ENCODE results near the gene DSE. TPM values are rescaled to one million over a fixed set of nuclear protein-coding genes. Genes with fewer than 3 reads are reported as not detected.

DSE gene
- total RNA-seq, 2 donors from 2014 or later, result 21.9 to 25.9 TPM

GRCh38 chr6:116369540-116369939 lies 1.2 kb upstream of the DSE start:
- Mint-ChIP-seq H3K4me1 (ENCODE audit: low read depth in 2 of 2) (peaks cover 18 to 26% of the 10 kb centered on the region in 2 donors), H3K27ac (peak overlapping the region; percentile 28 to 54), H3K27me3 (peaks cover 0 to 9% of the 10 kb centered on the region in 2 donors), H3K36me3 (no peaks in the 10 kb centered on the region), H3K4me3 (peak overlapping the region; percentile 87), H3K9me3 (no peaks in the 10 kb centered on the region)
- DNase-seq (ENCODE audit: low spot score) (no peak), ATAC-seq (no peak)

- DNase-seq (ENCODE audit: low spot score), result no peak
- peak overlapping the region; percentile 87 for H3K4me3 Mint-ChIP-seq
These were observed 585 bp upstream of the DSE start for GRCh38 chr6:116369964-116370759.

GRCh38 chr6:116371120-116371917 lies 572 bp downstream of the DSE start:
- no peak overlapping the region for H3K27ac Mint-ChIP-seq
- peak; percentile 71 for DNase-seq (ENCODE audit: low spot score)
- peaks cover 7 to 11% of the 10 kb centered on the region in 2 donors for H3K27me3 Mint-ChIP-seq
- no peaks in the 10 kb centered on the region for H3K36me3 Mint-ChIP-seq
- peak; percentile 76 to 80 for ATAC-seq
- H3K4me3 Mint-ChIP-seq, result peak overlapping the region; percentile 87
- no peaks in the 10 kb centered on the region for H3K9me3 Mint-ChIP-seq
- peaks cover 18 to 26% of the 10 kb centered on the region in 2 donors for H3K4me1 Mint-ChIP-seq (ENCODE audit: low read depth in 2 of 2)

More at GRCh38 chr6:116369964-116370759, 585 bp upstream of the DSE start:
- no peaks in the 10 kb centered on the region for H3K36me3 Mint-ChIP-seq
- H3K27ac Mint-ChIP-seq, result peak overlapping the region; percentile 28 to 54
- no peaks in the 10 kb centered on the region for H3K9me3 Mint-ChIP-seq
- peaks cover 0 to 9% of the 10 kb centered on the region in 2 donors for H3K27me3 Mint-ChIP-seq
- ATAC-seq, result peak in 1 of 2 donors; percentile 2
- peaks cover 18 to 26% of the 10 kb centered on the region in 2 donors for H3K4me1 Mint-ChIP-seq (ENCODE audit: low read depth in 2 of 2)

GRCh38 chr6:116371918-116372209 lies 1.1 kb downstream of the DSE start:
- peaks cover 18 to 25% of the 10 kb centered on the region in 2 donors for H3K4me1 Mint-ChIP-seq (ENCODE audit: low read depth in 2 of 2)
- DNase-seq (ENCODE audit: low spot score), result no peak
- H3K4me3 Mint-ChIP-seq, result peak overlapping the region; percentile 87
- peaks cover 12 to 13% of the 10 kb centered on the region in 2 donors for H3K27me3 Mint-ChIP-seq
- no peaks in the 10 kb centered on the region for H3K9me3 Mint-ChIP-seq
- no peak for ATAC-seq
- H3K36me3 Mint-ChIP-seq, result no peaks in the 10 kb centered on the region
- H3K27ac Mint-ChIP-seq, result no peak overlapping the region

GRCh38 chr6:116373300-116373699 lies 2.6 kb downstream of the DSE start:
- ATAC-seq, result no peak
- Mint-ChIP-seq H3K27me3 (peaks cover 14 to 15% of the 10 kb centered on the region in 2 donors), H3K4me3 (no peak overlapping the region), H3K27ac (no peak overlapping the region), H3K9me3 (no peaks in the 10 kb centered on the region), H3K36me3 (no peaks in the 10 kb centered on the region), H3K4me1 (ENCODE audit: low read depth in 2 of 2) (peaks cover 11% of the 10 kb centered on the region in 2 donors)
- no peak for DNase-seq (ENCODE audit: low spot score)

GRCh38 chr6:116373940-116374339 lies 3.2 kb downstream of the DSE start:
- H3K27ac Mint-ChIP-seq, result no peak overlapping the region
- H3K4me3 Mint-ChIP-seq, result no peak overlapping the region
- ATAC-seq, result no peak
- H3K9me3 Mint-ChIP-seq, result no peaks in the 10 kb centered on the region
- H3K4me1 Mint-ChIP-seq (ENCODE audit: low read depth in 2 of 2), result peaks cover 9 to 11% of the 10 kb centered on the region in 2 donors
- DNase-seq (ENCODE audit: low spot score), result no peak
- H3K27me3 Mint-ChIP-seq, result peaks cover 14 to 15% of the 10 kb centered on the region in 2 donors
- no peaks in the 10 kb centered on the region for H3K36me3 Mint-ChIP-seq

GRCh38 chr6:116374586-116374985 lies 3.8 kb downstream of the DSE start:
- H3K27me3 Mint-ChIP-seq, result peaks cover 14 to 15% of the 10 kb centered on the region in 2 donors

GRCh38 chr6:116375262-116375661 lies 4.5 kb downstream of the DSE start:
- Mint-ChIP-seq H3K27me3 (peaks cover 16 to 20% of the 10 kb centered on the region in 2 donors), H3K9me3 (no peaks in the 10 kb centered on the region), H3K36me3 (no peaks in the 10 kb centered on the region), H3K27ac (no peak overlapping the region), H3K4me1 (ENCODE audit: low read depth in 2 of 2) (peaks cover 2 to 5% of the 10 kb centered on the region in 2 donors), H3K4me3 (no peak overlapping the region)
- DNase-seq (ENCODE audit: low spot score), result no peak
- no peak for ATAC-seq

More at GRCh38 chr6:116374586-116374985, 3.8 kb downstream of the DSE start:
- H3K27ac Mint-ChIP-seq, result no peak overlapping the region
- DNase-seq (ENCODE audit: low spot score) (no peak), ATAC-seq (no peak)
- H3K4me3 Mint-ChIP-seq, result no peak overlapping the region
- H3K36me3 Mint-ChIP-seq, result no peaks in the 10 kb centered on the region
- no peaks in the 10 kb centered on the region for H3K9me3 Mint-ChIP-seq
- peaks cover 8 to 11% of the 10 kb centered on the region in 2 donors for H3K4me1 Mint-ChIP-seq (ENCODE audit: low read depth in 2 of 2)

- ATAC-seq (no peak), DNase-seq (ENCODE audit: low spot score) (no peak)
- H3K36me3 Mint-ChIP-seq, result no peaks in the 10 kb centered on the region
- H3K4me3 Mint-ChIP-seq, result no peak overlapping the region
- H3K27ac Mint-ChIP-seq, result no peak overlapping the region
- no peaks in the 10 kb centered on the region for H3K9me3 Mint-ChIP-seq
- peaks cover 20 to 23% of the 10 kb centered on the region in 2 donors for H3K27me3 Mint-ChIP-seq
- peaks cover 0 to 3% of the 10 kb centered on the region in 2 donors for H3K4me1 Mint-ChIP-seq (ENCODE audit: low read depth in 2 of 2)
These were observed 5.4 kb downstream of the DSE start for GRCh38 chr6:116376149-116376548.

- peaks cover 0 to under 1% of the 10 kb centered on the region in 2 donors for H3K4me1 Mint-ChIP-seq (ENCODE audit: low read depth in 2 of 2)
- no peaks in the 10 kb centered on the region for H3K9me3 Mint-ChIP-seq
- no peak overlapping the region for H3K4me3 Mint-ChIP-seq
- H3K36me3 Mint-ChIP-seq, result no peaks in the 10 kb centered on the region
- ATAC-seq, result no peak
- H3K27me3 Mint-ChIP-seq, result peaks cover 14 to 23% of the 10 kb centered on the region in 2 donors
- DNase-seq (ENCODE audit: low spot score), result no peak
- no peak overlapping the region for H3K27ac Mint-ChIP-seq
These were observed 9.0 kb downstream of the DSE start for GRCh38 chr6:116379764-116380163.

- no peak for DNase-seq (ENCODE audit: low spot score)
- Mint-ChIP-seq H3K4me1 (ENCODE audit: low read depth in 2 of 2) (peaks cover 5 to 7% of the 10 kb centered on the region in 2 donors), H3K27ac (no peak overlapping the region), H3K4me3 (no peak overlapping the region), H3K36me3 (no peaks in the 10 kb centered on the region), H3K27me3 (peaks cover 20 to 23% of the 10 kb centered on the region in 2 donors), H3K9me3 (no peaks in the 10 kb centered on the region)
- no peak for ATAC-seq
These were observed 9.6 kb downstream of the DSE start for GRCh38 chr6:116380346-116380745.

- Mint-ChIP-seq H3K27ac (no peak overlapping the region), H3K4me3 (no peak overlapping the region), H3K27me3 (peaks cover 19% of the 10 kb centered on the region in 2 donors), H3K36me3 (no peaks in the 10 kb centered on the region), H3K9me3 (no peaks in the 10 kb centered on the region), H3K4me1 (ENCODE audit: low read depth in 2 of 2) (peaks cover 6 to 8% of the 10 kb centered on the region in 2 donors)
- ATAC-seq (no peak), DNase-seq (ENCODE audit: low spot score) (no peak)
These were observed 10.3 kb downstream of the DSE start for GRCh38 chr6:116381000-116381399.

- no peak for ATAC-seq
- peaks cover 5% of the 10 kb centered on the region for H3K36me3 Mint-ChIP-seq
These were observed 11.8 kb downstream of the DSE start for GRCh38 chr6:116382587-116382986.

More at GRCh38 chr6:116382587-116382986, 11.8 kb downstream of the DSE start:
- Mint-ChIP-seq H3K4me1 (ENCODE audit: low read depth in 2 of 2) (peaks cover 14 to 17% of the 10 kb centered on the region in 2 donors), H3K27me3 (peaks cover 7 to 13% of the 10 kb centered on the region in 2 donors), H3K27ac (no peak overlapping the region), H3K9me3 (no peaks in the 10 kb centered on the region), H3K4me3 (no peak overlapping the region)
- no peak for DNase-seq (ENCODE audit: low spot score)
